ENCODE results near the gene FER. TPM values are rescaled to one million over a fixed set of nuclear protein-coding genes. Genes with fewer than 3 reads are reported as not detected.
"Not testable (repeated sequence)": the region's sequence is repeated elsewhere in the genome, so short reads cannot be mapped to it uniquely, and the experiment has no call there.

FER gene
- total and polyA plus RNA-seq, 12 donors, result 3.5 to 37.5 (median 27.0) TPM

GRCh38 chr5:108884736-108885135 is 137.0 kb downstream of the FER start:
- no peaks in the 10 kb centered on the region for H3K27me3 ChIP-seq
- TF ChIP-seq POLR2A (IDR thresholded peaks at IDR 0.05) (no peak), CTCF (IDR thresholded peaks at IDR 0.05) (no peak)
- H3K36me3 ChIP-seq (replicated peaks in 1 of 2), result no peaks in the 10 kb centered on the region
- no peaks in the 10 kb centered on the region for H3K9me3 ChIP-seq (replicated peaks in 1 of 3)
- no peak for DNase-seq
- WGBS, 4 donors, result 61 to 72% (median 68%) methylated on average over 3 to 4 of the region's 4 CpGs
- H3K4me3 ChIP-seq, result no peak overlapping the region
- no peak overlapping the region for H3K27ac ChIP-seq
- intact Hi-C loops (cut with DNase I), result no loop called here
- H3K4me1 ChIP-seq (replicated peaks in 1 of 2), result no peaks in the 10 kb centered on the region

- TF ChIP-seq CTCF (IDR thresholded peaks at IDR 0.05) (no peak), POLR2A (IDR thresholded peaks at IDR 0.05) (no peak)
- Histone ChIP-seq H3K27ac (no peak overlapping the region), H3K4me3 (no peak overlapping the region), H3K36me3 (replicated peaks in 1 of 2) (no peaks in the 10 kb centered on the region), H3K9me3 (replicated peaks in 1 of 3) (no peaks in the 10 kb centered on the region), H3K27me3 (no peaks in the 10 kb centered on the region), H3K4me1 (replicated peaks in 1 of 2) (no peaks in the 10 kb centered on the region)
- DNase-seq, result no peak
- intact Hi-C loops (cut with DNase I), result no loop called here
Observed at GRCh38 chr5:108898257-108898656, 150.6 kb downstream of the FER start.

GRCh38 chr5:108898707-108899106 is 151.0 kb downstream of the FER start:
- no peak for TF ChIP-seq CTCF (IDR thresholded peaks at IDR 0.05)
- no peak for TF ChIP-seq POLR2A (IDR thresholded peaks at IDR 0.05)
- no peaks in the 10 kb centered on the region for H3K9me3 ChIP-seq (replicated peaks in 1 of 3)
- no peak overlapping the region for H3K27ac ChIP-seq
- no peak overlapping the region for H3K4me3 ChIP-seq
- intact Hi-C loops (cut with DNase I), result no loop called here
- H3K4me1 ChIP-seq (replicated peaks in 1 of 2), result no peaks in the 10 kb centered on the region
- no peak for DNase-seq
- H3K27me3 ChIP-seq, result no peaks in the 10 kb centered on the region
- no peaks in the 10 kb centered on the region for H3K36me3 ChIP-seq (replicated peaks in 1 of 2)

- H3K4me3 ChIP-seq; H3K9me3 ChIP-seq (replicated peaks in 1 of 3); H3K27me3 ChIP-seq; intact Hi-C loops (cut with DNase I); H3K36me3 ChIP-seq (replicated peaks in 1 of 2); H3K27ac ChIP-seq; H3K4me1 ChIP-seq (replicated peaks in 1 of 2); DNase-seq: not testable (repeated sequence)
- 93 to 95% (median 93%) methylated on average over 6 of the region's 6 CpGs for WGBS, 4 donors
Observed at GRCh38 chr5:108899244-108899643, 151.5 kb downstream of the FER start.

- H3K36me3 ChIP-seq (replicated peaks in 1 of 2), result no peaks in the 10 kb centered on the region
- intact Hi-C loops (cut with DNase I), result no loop called here
- TF ChIP-seq CTCF (IDR thresholded peaks at IDR 0.05) (no peak), POLR2A (IDR thresholded peaks at IDR 0.05) (no peak)
- no peak for DNase-seq
- no peaks in the 10 kb centered on the region for H3K9me3 ChIP-seq (replicated peaks in 1 of 3)
- H3K4me3 ChIP-seq, result no peak overlapping the region
- H3K4me1 ChIP-seq (replicated peaks in 1 of 2), result no peaks in the 10 kb centered on the region
- H3K27ac ChIP-seq, result no peak overlapping the region
- WGBS, 4 donors, result 86 to 97% (median 93%) methylated on average over 3 of the region's 3 CpGs
- no peaks in the 10 kb centered on the region for H3K27me3 ChIP-seq
Observed at GRCh38 chr5:108900668-108901067, 153.0 kb downstream of the FER start.
